Muscle layer of colon (tissue), 2 donors: ENCODE results near the gene CD163L1.

Source experiments
- H3K27ac ChIP-seq: one replicate; pipeline ENCODE4 v1.7.0; 2013; ENCODE audit warnings: low read depth, mild to moderate bottlenecking, low read length, moderate library complexity
- H3K27me3 ChIP-seq, 2 donors: one replicate each; pipeline ENCODE4 v1.7.0; 2013; ENCODE audit warnings: low read length in 2 of 2, mild to moderate bottlenecking in 2 of 2; ENCODE audit not compliant: insufficient read depth in 2 of 2, control insufficient read depth in 1 of 2
- H3K36me3 ChIP-seq: one replicate; pipeline ENCODE4 v1.7.0; 2013; ENCODE audit warnings: mild to moderate bottlenecking, low read length; ENCODE audit not compliant: insufficient read depth
- H3K4me1 ChIP-seq: one replicate; pipeline ENCODE4 v1.7.0; 2013; ENCODE audit warnings: mild to moderate bottlenecking, low read length; ENCODE audit not compliant: insufficient read depth
- H3K4me3 ChIP-seq, 2 donors: one replicate each; pipeline ENCODE4 v1.7.0; 2013; ENCODE audit warnings: low read length in 2 of 2, low read depth in 1 of 2, mild to moderate bottlenecking in 1 of 2, moderate library complexity in 1 of 2
- H3K9ac ChIP-seq: one replicate; pipeline ENCODE4 v1.7.0; 2013; ENCODE audit warnings: low read length
- H3K9me3 ChIP-seq: one replicate; pipeline ENCODE4 v1.7.0; 2013; ENCODE audit warnings: mild to moderate bottlenecking, low read length
- donor health status: abdominal sarcoma.
- donor health status: Adenocarcinoma of cecum.

CD163L1 gene

GRCh38 chr12:7319930-7320329 lies 124.0 kb downstream of the CD163L1 start:
- no peaks in the 10 kb centered on the region for H3K4me1 ChIP-seq
- no peak overlapping the region for H3K4me3 ChIP-seq
- no peak overlapping the region for H3K27ac ChIP-seq
- no peaks in the 10 kb centered on the region for H3K27me3 ChIP-seq
- no peak overlapping the region for H3K9ac ChIP-seq
- no peaks in the 10 kb centered on the region for H3K36me3 ChIP-seq
- no peaks in the 10 kb centered on the region for H3K9me3 ChIP-seq

- no peak overlapping the region for H3K9ac ChIP-seq
- no peaks in the 10 kb centered on the region for H3K36me3 ChIP-seq
- H3K27ac ChIP-seq: no peak overlapping the region
- H3K4me1 ChIP-seq: no peaks in the 10 kb centered on the region
- H3K27me3 ChIP-seq: no peaks in the 10 kb centered on the region
- H3K9me3 ChIP-seq: no peaks in the 10 kb centered on the region
- H3K4me3 ChIP-seq: no peak overlapping the region
Observed at GRCh38 chr12:7310070-7310469, 133.9 kb downstream of the CD163L1 start.
